ENCODE results near the gene MESP2. TPM values are rescaled to one million over a fixed set of nuclear protein-coding genes. Genes with fewer than 3 reads are reported as not detected.

The MESP2 gene
- total RNA-seq, 2 experiments from 2014 or later: not detected

- H3K4me3 ChIP-seq (ENCODE audit: low read length): no peak overlapping the region
- no peaks in the 10 kb centered on the region for H3K36me3 ChIP-seq (ENCODE audit: insufficient read depth, low read length)
- intact Hi-C loops (cut with DNase I, micrococcal nuclease): no loop called here
- H3K36me3 Mint-ChIP-seq (ENCODE audit: low read depth): no peaks in the 10 kb centered on the region
- DNase-seq: no peak
- no peaks in the 10 kb centered on the region for H3K9me3 Mint-ChIP-seq
- no peak overlapping the region for H3K4me3 Mint-ChIP-seq
- H3K4me1 ChIP-seq (ENCODE audit: insufficient read depth, low read length): peaks cover 12% of the 10 kb centered on the region
- peaks cover 47% of the 10 kb centered on the region for H3K27me3 Mint-ChIP-seq
- ChIA-PET POLR2A (no interaction called here), CTCF (no interaction called here)
- H3K27ac ChIP-seq (ENCODE audit: low read depth in 1 of 2, low read length in 2 of 2): no peak overlapping the region
- H3K27ac Mint-ChIP-seq: no peak overlapping the region
- peaks cover 37 to 43% of the 10 kb centered on the region in 2 experiments for H3K27me3 ChIP-seq (ENCODE audit: control insufficient read depth in 1 of 2, insufficient read depth in 2 of 2, low read length in 2 of 2)
- TF ChIP-seq CTCF (IDR thresholded peaks at IDR 0.05): no peak
- H3K4me1 Mint-ChIP-seq (ENCODE audit: low read depth): peaks cover 5% of the 10 kb centered on the region
- ATAC-seq (ENCODE audit: poor library complexity): no peak
- peaks cover 7 to 19% of the 10 kb centered on the region in 2 experiments for H3K9me3 ChIP-seq (ENCODE audit: control insufficient read depth in 1 of 2, insufficient read depth in 1 of 2, low read length in 2 of 2)
Measured at GRCh38 chr15:89812847-89813320, 36.8 kb downstream of the MESP2 start.

GRCh38 chr15:89813381-89814111, 37.4 kb downstream of the MESP2 start:
- H3K4me1 ChIP-seq (ENCODE audit: insufficient read depth, low read length): peaks cover 12% of the 10 kb centered on the region
- no peak overlapping the region for H3K27ac Mint-ChIP-seq
- H3K27me3 Mint-ChIP-seq: peaks cover 53% of the 10 kb centered on the region
- intact Hi-C loops (cut with DNase I, micrococcal nuclease): no loop called here
- H3K4me1 Mint-ChIP-seq (ENCODE audit: low read depth): peaks cover 5% of the 10 kb centered on the region
- no peak overlapping the region for H3K27ac ChIP-seq (ENCODE audit: low read depth in 1 of 2, low read length in 2 of 2)
- TF ChIP-seq CTCF (IDR thresholded peaks at IDR 0.05): no peak
- no peaks in the 10 kb centered on the region for H3K9me3 Mint-ChIP-seq
- peaks cover 7 to 19% of the 10 kb centered on the region in 2 experiments for H3K9me3 ChIP-seq (ENCODE audit: control insufficient read depth in 1 of 2, insufficient read depth in 1 of 2, low read length in 2 of 2)
- H3K36me3 ChIP-seq (ENCODE audit: insufficient read depth, low read length): no peaks in the 10 kb centered on the region
- H3K4me3 ChIP-seq (ENCODE audit: low read length): peak overlapping the region; percentile 28
- H3K4me3 Mint-ChIP-seq: peak overlapping the region; percentile 69
- no peaks in the 10 kb centered on the region for H3K36me3 Mint-ChIP-seq (ENCODE audit: low read depth)
- ChIA-PET CTCF (no interaction called here), POLR2A (no interaction called here)
- ATAC-seq (ENCODE audit: poor library complexity) (no peak), DNase-seq (no peak)
- H3K27me3 ChIP-seq (ENCODE audit: control insufficient read depth in 1 of 2, insufficient read depth in 2 of 2, low read length in 2 of 2): peaks cover 37 to 43% of the 10 kb centered on the region in 2 experiments

GRCh38 chr15:89814112-89814742, 38.1 kb downstream of the MESP2 start:
- Histone ChIP-seq H3K4me3 (ENCODE audit: low read length) (peak overlapping the region; percentile 28), H3K36me3 (ENCODE audit: insufficient read depth, low read length) (no peaks in the 10 kb centered on the region), H3K27ac (ENCODE audit: low read depth in 1 of 2, low read length in 2 of 2) (no peak overlapping the region), H3K4me1 (ENCODE audit: insufficient read depth, low read length) (peaks cover 12% of the 10 kb centered on the region), H3K27me3 (ENCODE audit: control insufficient read depth in 1 of 2, insufficient read depth in 2 of 2, low read length in 2 of 2) (peaks cover 39 to 43% of the 10 kb centered on the region in 2 experiments), H3K9me3 (ENCODE audit: control insufficient read depth in 1 of 2, insufficient read depth in 1 of 2, low read length in 2 of 2) (peaks cover 7 to 19% of the 10 kb centered on the region in 2 experiments)
- Mint-ChIP-seq H3K27ac (no peak overlapping the region), H3K4me1 (ENCODE audit: low read depth) (peaks cover 5% of the 10 kb centered on the region), H3K36me3 (ENCODE audit: low read depth) (no peaks in the 10 kb centered on the region), H3K9me3 (no peaks in the 10 kb centered on the region), H3K27me3 (peaks cover 54% of the 10 kb centered on the region), H3K4me3 (peak overlapping the region; percentile 69)
- intact Hi-C loops (cut with DNase I, micrococcal nuclease): no loop called here
- DNase-seq (peak in 1 of 14 experiments; percentile 34), ATAC-seq (ENCODE audit: poor library complexity) (no peak)
- POLR2A ChIA-PET: no interaction called here
- CTCF ChIA-PET: no interaction called here
- TF ChIP-seq CTCF (IDR thresholded peaks at IDR 0.05): no peak
